ENCODE data around the gene PIGZ. TPM values are rescaled to one million over a fixed set of nuclear protein-coding genes. Genes with fewer than 3 reads are reported as not detected.

PIGZ gene
- total RNA-seq, 1 experiment from 2014 or later: 0.15 TPM

DNA sequence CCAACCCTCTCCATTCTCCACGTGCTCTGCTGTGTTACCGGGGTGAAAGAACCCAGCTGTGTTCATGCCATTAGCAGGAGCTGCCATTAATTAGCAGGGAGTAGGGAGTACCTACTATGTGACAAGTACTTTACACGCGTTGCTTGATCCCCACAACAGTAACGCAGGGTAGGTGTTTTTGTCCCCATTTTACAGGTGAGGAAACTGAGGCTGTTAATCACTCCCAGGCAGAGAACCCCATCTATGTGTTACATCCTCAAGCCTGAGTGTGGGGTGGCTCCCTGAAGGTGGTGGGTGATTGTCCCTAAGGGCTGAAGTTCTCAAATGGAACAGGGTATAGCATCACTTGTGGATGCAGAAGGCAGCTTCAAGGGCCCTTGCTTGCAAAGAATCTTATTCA, 38.2 kb upstream of the PIGZ start:
- H4K91ac ChIP-seq (ENCODE audit: insufficient read length, low read depth, low read length): no peak overlapping the region
- H4K5ac ChIP-seq (ENCODE audit: insufficient read length, low read depth, low read length): no peak overlapping the region
- H3T11ph ChIP-seq (ENCODE audit: low read length): no peak overlapping the region
- H3K9me3 ChIP-seq (ENCODE audit: control insufficient read depth, low read depth, low read length): no peaks in the 10 kb centered on the region
- H3K79me1 ChIP-seq (ENCODE audit: insufficient read depth, low read depth, low read length, poor library complexity, severe bottlenecking): no peaks in the 10 kb centered on the region
- Mint-ChIP-seq H3K4me1 (peaks cover 15 to 16% of the 10 kb centered on the region in 2 experiments), H3K36me3 (ENCODE audit: insufficient read depth in 1 of 3, low read depth in 3 of 3) (peaks cover 3 to 13% (median 6%) of the 10 kb centered on the region in 3 experiments; a peak in 5 of 7 replicates), H3K9me3 (peaks cover 0 to 3% of the 10 kb centered on the region in 2 experiments; a peak in 2 of 5 replicates), H3K27me3 (ENCODE audit: low read depth) (peaks cover 27% of the 10 kb centered on the region), H3K4me3 (no peak overlapping the region), H3K27ac (no peak overlapping the region)
- H4K8ac ChIP-seq (replicated peaks; ENCODE audit: insufficient read length, low read depth, low read length): no peak overlapping the region
- no peak overlapping the region for H2BK12ac ChIP-seq (ENCODE audit: insufficient read length, low read depth, low read length)
- 0 out of 2 replicates have a peak, but pooled peaks cover 6% of the 10 kb centered on the region for H3K4me1 ChIP-seq (ENCODE audit: insufficient read depth, low read length)
- peaks cover 4% of the 10 kb centered on the region for H3K23me2 ChIP-seq (ENCODE audit: insufficient read length, low read depth, low read length, poor library complexity, severe bottlenecking)
- no peak overlapping the region for H3K56ac ChIP-seq (ENCODE audit: insufficient read length, low read depth, low read length)
- H3K79me2 ChIP-seq (ENCODE audit: insufficient read depth, low read length): no peaks in the 10 kb centered on the region
- no peak overlapping the region for H2AK5ac ChIP-seq (ENCODE audit: insufficient read length, low read length)
- no peak overlapping the region for H3K4ac ChIP-seq (ENCODE audit: low read depth, low read length)
- no peak overlapping the region for H3K14ac ChIP-seq (ENCODE audit: insufficient read depth, low read length)
- no peak overlapping the region for H2BK120ac ChIP-seq (ENCODE audit: low read depth, low read length, poor library complexity, severe bottlenecking)
- no peak overlapping the region for H3K27ac ChIP-seq (ENCODE audit: insufficient read length, low read depth, low read length)
- WGBS (ENCODE audit: extremely low coverage, insufficient read length, low lambda C conversion rate): no CpG with 5 or more reads among the region's 5 CpGs
- no peak overlapping the region for H2BK5ac ChIP-seq (ENCODE audit: insufficient read length, low read length)
- DNase-seq: no peak
- H2BK15ac ChIP-seq (ENCODE audit: low read depth, low read length): no peak overlapping the region
- no peak overlapping the region for H3K9ac ChIP-seq (ENCODE audit: extremely low read depth, insufficient read length, low read length)
- no peak overlapping the region for H3K23ac ChIP-seq (ENCODE audit: insufficient read length, low read depth, low read length)
- H2BK20ac ChIP-seq (ENCODE audit: low read depth, low read length, poor library complexity, severe bottlenecking): no peak overlapping the region
- no peak overlapping the region for H3K4me2 ChIP-seq (ENCODE audit: insufficient read depth, insufficient read length, low read length)
- H3K18ac ChIP-seq (ENCODE audit: insufficient read length, low read depth, low read length): no peak overlapping the region
- TF ChIP-seq, protein P1, sequence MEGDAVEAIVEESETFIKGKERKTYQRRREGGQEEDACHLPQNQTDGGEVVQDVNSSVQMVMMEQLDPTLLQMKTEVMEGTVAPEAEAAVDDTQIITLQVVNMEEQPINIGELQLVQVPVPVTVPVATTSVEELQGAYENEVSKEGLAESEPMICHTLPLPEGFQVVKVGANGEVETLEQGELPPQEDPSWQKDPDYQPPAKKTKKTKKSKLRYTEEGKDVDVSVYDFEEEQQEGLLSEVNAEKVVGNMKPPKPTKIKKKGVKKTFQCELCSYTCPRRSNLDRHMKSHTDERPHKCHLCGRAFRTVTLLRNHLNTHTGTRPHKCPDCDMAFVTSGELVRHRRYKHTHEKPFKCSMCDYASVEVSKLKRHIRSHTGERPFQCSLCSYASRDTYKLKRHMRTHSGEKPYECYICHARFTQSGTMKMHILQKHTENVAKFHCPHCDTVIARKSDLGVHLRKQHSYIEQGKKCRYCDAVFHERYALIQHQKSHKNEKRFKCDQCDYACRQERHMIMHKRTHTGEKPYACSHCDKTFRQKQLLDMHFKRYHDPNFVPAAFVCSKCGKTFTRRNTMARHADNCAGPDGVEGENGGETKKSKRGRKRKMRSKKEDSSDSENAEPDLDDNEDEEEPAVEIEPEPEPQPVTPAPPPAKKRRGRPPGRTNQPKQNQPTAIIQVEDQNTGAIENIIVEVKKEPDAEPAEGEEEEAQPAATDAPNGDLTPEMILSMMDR (conservative IDR thresholded peaks at IDR 0.05): no peak
- H4K20me1 ChIP-seq (ENCODE audit: control insufficient read depth, insufficient read depth, insufficient read length): no peaks in the 10 kb centered on the region
- no peak overlapping the region for H2AFZ ChIP-seq (ENCODE audit: low read length)
- H3K27me3 ChIP-seq (ENCODE audit: insufficient read depth, low read length): peaks cover 7% of the 10 kb centered on the region; the same call in 1 of the 2 replicates
